ENCODE measurements around the gene RASL10B.

Gene RASL10B

DNA sequence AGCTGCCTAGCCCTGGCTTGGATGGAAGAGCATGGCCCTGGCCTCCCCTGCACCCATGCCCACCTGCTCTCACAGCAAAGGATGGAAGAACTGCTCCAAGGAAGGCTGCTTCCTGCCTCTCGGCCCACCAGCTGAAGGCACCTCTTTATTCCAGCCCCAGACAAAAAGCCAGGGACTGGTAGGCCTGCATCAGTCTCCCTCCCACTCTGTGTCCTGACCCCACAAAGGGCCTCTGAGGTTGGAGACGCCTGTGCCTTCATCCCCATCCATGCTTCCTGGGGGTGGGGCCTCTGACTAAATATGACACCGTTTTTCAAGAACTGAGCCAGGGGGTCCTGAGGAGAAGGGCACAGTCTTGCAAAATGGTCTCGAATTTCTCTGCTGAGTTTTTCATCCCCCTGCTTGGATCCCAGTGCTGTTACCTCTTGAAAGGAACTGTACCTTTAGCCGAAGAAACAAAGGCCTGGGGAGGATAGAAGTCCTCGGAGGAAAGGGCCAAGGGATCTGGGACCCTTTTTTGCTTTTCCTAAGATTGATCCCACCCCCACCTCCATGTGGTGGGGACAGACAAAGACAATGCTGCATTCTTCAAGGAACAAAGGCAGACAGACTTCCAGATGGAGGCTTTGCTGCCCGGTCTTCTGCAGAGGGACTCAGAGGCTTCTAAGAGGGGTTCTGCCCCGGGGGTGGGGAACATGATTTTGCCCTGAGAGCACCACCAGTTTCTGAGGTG, 34.5 kb downstream of the RASL10B start:
- DNase-seq (ENCODE audit: low read depth), result no peak

DNA sequence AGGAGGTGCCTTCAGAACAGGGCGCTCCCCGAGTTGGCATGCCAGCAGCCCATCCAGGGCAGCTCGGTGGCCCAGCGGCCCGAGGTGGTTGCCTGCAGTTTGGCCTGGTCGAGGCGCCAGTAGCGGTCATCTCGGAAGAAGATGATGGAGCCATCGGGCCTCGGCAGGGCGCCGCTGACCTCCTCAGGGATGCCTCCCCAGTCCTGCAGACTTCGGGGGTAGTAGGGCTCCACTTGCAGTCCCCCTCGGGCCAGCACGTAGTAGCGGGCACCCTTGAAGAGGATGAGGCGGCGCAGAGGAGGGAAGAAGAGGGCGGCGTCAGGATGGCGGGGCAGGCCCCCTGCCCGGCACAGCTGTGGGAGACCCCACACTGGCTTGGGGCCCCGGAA, 35.0 kb downstream of the RASL10B start:
- DNase-seq (ENCODE audit: low read depth), result no peak

DNA sequence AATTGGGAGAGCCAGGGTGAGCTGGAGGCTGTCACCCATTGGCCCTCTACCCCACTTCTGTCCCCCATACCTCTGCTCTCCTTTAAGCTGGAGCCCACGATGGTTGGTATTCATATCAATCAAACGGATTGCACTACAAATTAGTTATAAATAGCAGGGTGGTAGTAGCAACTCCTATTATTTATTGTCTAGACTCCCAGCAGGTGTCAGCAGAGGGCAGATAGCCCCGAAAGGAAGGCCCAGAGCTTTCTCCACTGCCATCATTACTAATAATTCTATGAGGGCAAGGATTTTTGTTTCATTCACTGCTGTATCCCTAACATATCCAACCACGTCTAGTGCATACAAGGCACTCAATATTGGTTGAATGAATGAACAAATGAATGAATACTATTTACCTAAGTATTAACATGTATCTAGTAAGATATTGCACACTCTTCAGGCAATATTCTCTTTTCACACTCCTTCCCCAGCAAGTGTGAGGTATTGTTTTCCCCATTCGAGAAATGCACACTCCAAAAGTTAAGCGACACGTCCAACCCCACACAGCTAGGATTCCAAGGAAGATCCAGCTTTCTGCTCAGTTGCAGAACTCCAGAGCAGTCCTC, 35.6 kb downstream of the RASL10B start:
- no peak for DNase-seq (ENCODE audit: low read depth)

DNA sequence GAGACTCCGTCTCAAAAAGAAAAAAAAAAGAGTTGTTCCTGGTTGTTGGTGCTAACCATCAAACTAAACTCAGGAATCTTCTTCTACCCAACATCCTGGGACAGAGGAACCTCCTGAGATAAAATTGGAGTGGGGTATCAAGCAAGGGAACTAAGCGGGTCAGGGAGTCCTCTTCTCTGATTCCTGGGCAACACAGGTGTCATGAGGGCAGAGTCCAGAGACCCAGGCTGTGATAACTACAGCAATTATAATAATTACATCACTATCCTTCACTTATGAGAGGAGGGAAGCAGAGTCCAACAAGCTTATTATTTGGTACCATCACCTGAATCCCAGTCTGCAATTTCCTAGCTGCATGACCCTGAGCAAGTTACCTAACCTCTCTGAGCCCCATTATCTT, 37.4 kb downstream of the RASL10B start:
- DNase-seq (ENCODE audit: low read depth), result no peak

DNA sequence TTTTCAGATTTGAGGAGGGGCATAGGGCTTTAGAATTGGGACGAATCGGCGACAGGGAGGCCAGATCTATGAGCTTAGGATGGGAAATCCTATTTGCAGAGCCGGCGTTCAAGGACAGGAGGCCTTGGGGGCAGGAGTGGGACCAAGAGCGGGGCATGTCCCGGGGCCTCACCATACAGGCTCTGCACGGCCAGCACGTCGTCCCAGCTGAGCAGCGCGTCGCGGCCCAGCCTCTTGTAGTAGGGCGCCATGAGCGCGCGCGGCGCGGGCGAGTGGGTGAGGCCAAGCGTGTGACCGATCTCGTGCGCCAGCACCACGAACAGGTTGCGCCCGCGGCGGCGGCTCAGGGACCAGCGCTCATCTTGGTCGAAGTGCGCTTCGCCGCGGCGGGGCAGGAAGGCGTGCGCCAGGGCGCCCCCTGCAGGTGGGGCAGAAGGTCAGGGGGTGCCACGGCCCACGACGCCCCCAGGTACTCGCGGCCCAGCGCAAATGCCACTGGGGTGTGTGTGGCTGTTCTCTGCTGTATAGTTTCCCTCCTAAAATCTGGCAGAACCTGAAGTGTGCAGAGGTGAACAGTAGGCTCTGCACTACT, 38.6 kb downstream of the RASL10B start:
- no peak for DNase-seq (ENCODE audit: low read depth)

DNA sequence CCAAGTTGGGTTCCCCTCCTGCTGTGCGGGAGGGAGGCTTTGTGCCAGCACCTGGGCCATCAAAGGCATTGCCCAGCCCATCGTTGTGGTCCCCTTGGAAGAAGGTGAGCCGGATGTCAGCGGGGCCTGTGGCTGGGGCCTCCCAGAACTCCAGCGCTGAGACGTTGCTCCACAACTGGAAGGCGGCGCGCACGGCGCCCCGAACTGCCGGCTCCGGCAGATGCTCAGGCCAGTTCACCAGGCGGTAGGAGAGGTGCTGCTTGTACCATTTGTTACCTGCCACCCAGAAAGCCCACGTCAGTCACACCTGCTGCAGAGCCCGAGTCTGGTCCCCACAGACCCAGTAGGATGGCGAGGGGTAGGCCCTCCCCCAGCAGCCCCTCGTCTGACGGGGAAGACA, 41.7 kb downstream of the RASL10B start:
- no peak for DNase-seq (ENCODE audit: low read depth)

DNA sequence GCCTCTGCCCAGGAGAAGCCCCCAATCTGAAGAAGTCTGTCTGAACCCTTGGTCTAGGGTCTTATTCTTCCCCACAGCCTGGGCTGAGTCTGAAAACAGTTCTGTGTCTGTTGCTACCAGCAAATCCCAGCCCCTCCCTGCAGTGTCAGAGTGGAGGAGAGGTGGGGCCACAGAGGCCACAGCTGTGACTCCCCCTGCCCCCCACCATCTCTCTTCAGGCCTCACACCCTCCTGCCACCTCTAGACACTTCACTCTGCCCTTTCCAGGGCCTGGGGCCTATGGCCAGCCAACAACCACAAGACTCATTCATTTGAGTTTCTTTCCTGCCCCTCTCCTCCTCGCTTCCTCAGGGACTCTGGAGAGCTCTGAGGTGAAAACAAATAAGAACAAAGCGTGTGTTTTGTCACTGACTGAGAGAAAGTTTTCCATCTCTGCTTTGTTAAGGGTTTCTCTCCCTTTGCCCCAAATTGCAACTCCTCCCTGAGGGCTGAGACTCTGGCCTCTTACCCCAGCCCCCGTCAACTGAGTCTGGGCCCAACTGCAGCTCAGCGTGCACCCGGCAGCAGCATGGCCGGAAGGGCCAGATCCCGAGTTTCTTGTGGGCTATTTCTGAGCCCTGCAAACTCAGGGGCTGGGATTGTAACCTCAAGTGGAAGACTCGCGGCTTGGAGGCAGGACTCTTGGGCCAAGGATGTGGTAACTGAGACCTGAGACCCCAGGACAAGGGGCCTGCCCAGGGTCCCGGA, 42.4 kb downstream of the RASL10B start:
- DNase-seq (ENCODE audit: low read depth), result no peak

DNA sequence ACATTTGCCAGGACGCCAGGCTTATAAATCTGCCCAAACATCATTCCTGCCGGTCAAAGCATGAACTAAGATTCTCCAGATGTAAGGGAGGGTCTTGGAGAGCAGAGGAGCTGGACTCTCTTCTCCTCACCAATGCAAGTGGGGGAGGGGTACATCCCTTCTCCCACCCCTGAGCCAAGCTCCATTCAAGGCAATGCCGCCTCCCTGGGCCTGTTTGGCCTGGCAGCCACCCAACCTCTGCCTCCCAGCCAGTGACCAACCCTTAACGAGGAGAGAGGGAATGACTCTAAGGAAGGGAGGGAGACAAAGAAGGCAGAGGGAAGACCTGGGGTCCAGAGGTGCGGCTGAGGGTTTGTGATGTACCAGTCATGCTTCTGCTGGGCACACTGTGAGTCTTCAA, 43.1 kb downstream of the RASL10B start:
- DNase-seq (ENCODE audit: low read depth), result peak; percentile 63

DNA sequence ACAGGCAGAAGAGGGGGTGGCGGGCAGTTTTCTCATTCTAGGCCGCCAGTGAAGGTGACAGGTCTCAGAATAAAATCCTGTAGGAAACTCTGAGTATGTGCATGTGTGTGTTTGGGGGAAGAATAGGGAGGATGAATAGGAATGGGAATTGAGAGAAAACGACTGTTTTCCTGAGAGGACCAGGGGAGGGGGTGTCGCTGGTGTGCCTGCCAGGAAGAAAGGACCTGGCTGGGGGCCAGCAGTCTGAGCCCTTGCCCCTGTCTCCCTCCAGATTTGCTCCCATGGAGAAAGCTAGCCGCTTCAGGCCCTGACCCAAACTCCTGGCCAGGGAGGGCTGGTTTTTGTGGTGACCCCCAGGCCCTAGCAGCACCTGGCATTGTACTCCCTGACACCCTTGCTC, 43.6 kb downstream of the RASL10B start:
- no peak for DNase-seq (ENCODE audit: low read depth)

DNA sequence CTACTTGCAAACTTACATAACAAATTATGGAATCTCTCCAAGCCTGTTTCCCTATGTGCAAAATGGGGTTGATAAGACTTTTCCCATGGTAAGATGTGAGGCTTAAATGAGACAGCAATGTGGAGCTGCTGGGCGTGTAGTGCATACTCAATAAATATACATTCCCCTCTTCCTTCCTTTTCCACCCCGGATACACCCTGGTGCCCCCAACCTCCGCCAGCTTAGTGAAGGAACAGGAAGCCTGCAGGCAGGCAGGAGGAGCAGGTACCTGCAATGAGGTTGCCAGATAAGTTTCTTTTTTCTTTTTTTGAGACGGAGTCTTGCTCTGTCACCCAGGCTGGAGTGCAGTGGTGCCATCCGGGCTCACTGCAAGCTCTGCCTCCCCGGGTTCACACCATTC, 44.1 kb downstream of the RASL10B start:
- no peak for DNase-seq (ENCODE audit: low read depth)

DNA sequence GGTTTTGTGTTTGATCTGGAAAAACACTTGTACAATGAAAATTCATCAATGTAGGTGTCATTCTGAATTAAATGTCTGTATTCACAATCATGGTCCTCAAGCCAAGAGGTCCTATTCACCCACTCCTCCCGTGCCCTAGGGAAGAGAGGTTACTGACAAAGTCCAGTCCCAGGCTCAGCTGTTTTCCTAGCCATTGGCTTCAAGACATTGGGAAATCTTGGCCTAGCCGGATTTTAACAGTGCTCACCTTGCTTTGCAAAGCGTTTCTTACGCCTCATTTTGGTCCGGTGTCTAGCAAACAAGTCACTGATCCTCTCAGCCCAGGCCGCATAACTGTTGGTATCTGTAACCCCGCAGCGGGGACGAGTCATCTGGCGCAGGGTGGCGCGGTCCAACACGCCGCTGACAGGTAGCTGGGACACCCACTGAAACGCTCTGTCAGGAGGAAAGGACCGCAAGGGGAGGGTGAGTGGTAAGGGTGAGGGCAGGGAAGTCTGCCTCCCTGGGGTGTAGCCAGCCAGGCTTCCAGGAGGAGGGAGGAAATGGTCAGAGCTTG, 47.3 kb downstream of the RASL10B start:
- no peak for DNase-seq (ENCODE audit: low read depth)

DNA sequence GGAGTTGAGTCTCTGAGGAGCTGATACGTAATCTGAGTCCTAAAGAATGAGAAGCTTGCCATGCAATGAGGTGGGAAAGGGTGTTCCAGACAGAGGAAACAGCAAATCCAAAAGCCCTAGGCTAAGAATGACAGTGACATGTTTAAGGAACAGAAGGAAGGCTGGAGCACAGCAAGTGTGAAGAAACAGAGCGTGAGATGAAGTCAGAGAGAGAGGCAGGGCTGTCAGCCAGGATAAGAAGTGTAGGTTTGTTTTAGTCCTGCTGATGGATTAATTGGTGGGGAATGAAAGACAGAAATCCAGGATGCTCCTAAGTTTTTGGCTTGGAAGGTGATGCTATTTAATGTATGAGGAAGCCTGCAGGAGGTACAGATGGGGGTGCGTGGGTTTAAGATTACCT, 49.5 kb downstream of the RASL10B start:
- DNase-seq (ENCODE audit: low read depth), result no peak

DNA sequence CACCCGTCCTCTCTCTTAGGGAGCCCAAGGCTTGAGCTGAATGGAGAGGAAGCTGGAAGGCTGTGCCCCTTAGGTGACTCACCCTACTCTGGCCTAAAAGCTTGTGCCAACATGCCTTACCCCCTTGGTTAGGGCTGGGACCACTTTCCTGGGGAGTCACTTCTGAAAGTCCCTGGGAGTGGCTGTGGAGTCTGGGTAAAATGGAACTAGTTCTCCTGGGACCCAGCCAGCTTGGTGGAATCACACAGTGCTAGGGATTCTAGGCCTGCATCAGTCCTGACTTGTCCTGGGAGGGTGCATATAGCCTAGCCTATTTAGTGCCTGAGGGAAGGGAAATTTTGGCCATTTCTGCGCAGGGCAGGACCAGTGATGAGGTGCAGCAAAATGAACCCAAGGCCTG, 53.5 kb downstream of the RASL10B start:
- DNase-seq (ENCODE audit: low read depth), result no peak

DNA sequence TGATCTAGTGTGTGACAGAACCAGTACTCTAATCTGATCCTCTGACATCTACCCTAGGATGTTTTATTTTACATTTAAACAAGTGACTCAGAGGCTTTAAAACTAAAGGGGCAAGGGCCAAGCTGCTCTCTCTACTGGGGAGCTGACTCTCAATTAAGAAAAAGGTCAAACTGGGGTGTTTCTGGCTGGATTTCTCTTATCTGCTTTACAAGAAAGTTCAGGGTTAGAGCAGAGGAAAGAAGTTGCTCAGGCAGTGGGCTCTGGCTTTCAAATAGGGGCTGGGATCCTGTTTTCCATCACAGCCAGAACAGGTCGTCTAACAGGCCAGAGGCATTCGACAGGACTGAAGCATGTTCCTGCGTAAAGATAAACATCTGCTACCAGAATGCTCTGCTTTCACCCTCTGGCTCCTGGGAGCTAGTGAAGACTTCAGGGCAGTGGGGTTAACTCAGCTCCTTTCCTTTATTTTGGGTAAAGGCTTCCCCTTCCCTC, 55.5 kb downstream of the RASL10B start:
- no peak for DNase-seq (ENCODE audit: low read depth)

DNA sequence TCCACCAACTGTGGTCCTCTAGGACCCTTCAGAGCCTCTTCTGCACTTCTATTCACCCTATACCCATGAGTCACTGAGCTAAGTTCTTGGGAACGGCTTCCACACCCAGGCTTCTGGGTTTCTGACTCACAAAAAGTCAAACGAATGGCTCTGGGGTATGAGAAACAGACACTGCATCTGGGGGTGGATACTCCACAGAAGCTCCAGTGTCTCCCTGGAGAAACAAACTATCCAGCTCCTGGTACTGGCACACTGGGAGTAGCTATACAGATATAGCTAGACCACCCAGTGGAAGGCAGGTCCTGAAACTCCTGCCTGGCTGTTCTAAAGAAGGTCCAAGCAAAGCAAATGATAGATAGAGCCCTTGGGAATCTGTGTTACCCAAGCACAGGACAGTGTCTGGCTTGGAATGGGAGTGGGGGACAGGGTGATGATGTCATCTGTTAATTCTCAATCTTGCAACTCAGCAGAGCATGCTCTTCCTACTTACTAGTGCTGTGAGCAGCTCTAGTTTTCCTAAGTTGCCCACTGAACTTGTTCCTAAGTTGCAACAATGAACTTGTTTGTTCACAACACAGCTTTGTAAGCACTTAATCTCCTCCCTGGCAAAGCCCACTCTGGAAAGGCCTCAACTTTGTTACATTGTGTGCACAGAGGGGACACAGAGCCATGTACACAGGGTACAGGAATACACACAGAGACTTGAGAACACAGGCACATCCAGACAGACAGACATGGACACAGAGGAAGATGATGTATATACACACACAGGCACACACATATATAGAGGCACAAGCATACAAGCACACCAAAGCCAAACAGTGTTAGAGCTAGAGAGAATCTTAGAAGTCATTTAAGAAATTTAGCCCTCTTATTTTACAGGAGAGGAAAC, 57.3 kb downstream of the RASL10B start:
- peak; percentile 62 for DNase-seq (ENCODE audit: low read depth)

DNA sequence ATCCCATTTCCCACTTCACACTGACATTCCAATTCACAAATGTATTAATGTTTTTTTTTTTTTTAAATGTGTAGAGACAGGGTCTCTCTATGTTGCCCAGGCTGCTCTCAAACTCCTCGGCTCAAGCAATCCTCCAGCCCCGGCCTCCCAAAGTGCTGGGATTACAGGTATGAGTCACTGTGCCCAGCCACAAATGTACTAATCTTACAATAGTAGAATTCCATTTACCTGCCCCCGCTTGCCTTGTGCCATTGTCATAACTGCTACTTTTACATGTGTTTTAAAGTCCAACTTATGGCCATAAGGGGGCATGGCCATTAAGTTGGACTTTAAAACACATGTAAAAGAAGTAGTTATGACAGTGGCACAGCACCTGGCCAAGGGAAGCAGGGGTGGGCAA, 59.4 kb downstream of the RASL10B start:
- no peak for DNase-seq (ENCODE audit: low read depth)

DNA sequence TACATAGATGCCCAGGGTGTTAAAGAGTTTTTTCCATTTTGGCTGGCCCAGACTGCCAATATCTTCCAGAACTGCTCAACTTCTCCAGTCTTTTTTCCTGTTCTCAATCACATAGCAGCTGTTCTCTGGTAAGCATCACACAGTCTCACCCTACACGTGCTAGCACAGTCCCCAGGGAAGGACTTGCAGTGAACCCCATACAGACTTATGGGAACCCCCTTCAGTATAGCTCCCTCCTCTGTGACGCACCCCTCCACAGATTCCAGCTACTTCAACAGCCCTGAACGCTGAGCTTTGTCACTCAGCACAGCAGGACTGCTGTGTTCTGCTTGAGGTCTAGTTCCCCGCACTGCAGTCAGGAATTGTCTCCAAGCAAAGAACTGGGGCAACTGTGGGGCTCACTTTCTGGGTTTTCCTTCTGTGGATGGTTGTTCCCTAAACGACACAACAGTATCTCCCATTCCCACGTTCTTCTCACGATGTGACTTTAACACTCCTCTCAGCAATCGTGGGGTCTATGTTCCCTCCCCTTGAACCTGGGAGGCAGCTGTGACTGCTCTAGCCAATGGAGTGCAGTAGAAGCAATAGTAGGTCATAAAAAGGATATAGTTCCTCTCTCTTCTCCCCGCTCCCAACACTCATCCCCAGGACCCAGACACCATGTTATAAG, 60.4 kb downstream of the RASL10B start:
- DNase-seq (ENCODE audit: low read depth), result no peak

Measured in fibroblast of the conjunctiva (primary cell).